B cell (primary cell): ENCODE data around the gene CSF1. TPM values are rescaled to one million over a fixed set of nuclear protein-coding genes. Genes with fewer than 3 reads are reported as not detected.

Source experiments
- ATAC-seq: fragments of 200-7000 bp; cut with Tn5 transposase; one replicate; pipeline ENCODE4 v1.10.0; 2021; ENCODE audit warnings: low read depth, mild to moderate bottlenecking, moderate number of reproducible peaks, moderate library complexity
- CTCF ChIA-PET: fragments of 350-600 bp; sonication (Branson Sonifier 250); formaldehyde crosslinking; loops from one replicate; lab custom pipeline; 2021; ENCODE audit warnings: antibody characterized with exemption, inconsistent platforms; lab: Charles Lee
- POLR2A ChIA-PET: fragments of 350-600 bp; sonication (Branson Sonifier 250); formaldehyde crosslinking; loops from one replicate; lab custom pipeline; 2021; ENCODE audit warnings: antibody characterized with exemption; lab: Charles Lee
- DNase-seq: peaks from one replicate; pipeline ENCODE4 v3.0.0; 2013
- H2AFZ ChIP-seq: 2 replicates; pipeline ENCODE4 v1.6.1; 2012; ENCODE audit warnings: mild to moderate bottlenecking, low read depth, low read length; ENCODE audit not compliant: insufficient read depth, poor library complexity, severe bottlenecking
- H3K27ac ChIP-seq, 2 donors: 1 replicate in 1 of 2; 2 replicates in 1 of 2; pipeline ENCODE4 v1.5.1; 2012 to 2013; ENCODE audit warnings: low read length in 2 of 2, mild to moderate bottlenecking in 2 of 2, moderate library complexity in 1 of 2
- H3K27me3 ChIP-seq, 4 experiments: fragments of 200-600 bp in 1 of 4; sonication (generic) in 1 of 4; replicated peaks in 1 of 4; 1 replicate in 2 of 4; 2 replicates in 2 of 4; pipeline versions ENCODE4 v1.6.1 to v1.7.0; 2013 to 2016; ENCODE audit warnings: low read length in 3 of 4, mild to moderate bottlenecking in 2 of 4, mixed read lengths in 1 of 4, moderate library complexity in 1 of 4; ENCODE audit not compliant: insufficient read depth in 4 of 4, control insufficient read depth in 3 of 4; ENCODE audit errors: control extremely low read depth in 1 of 4
- H3K36me3 ChIP-seq, 2 experiments: replicated peaks in 1 of 2; 1 replicate in 1 of 2; 2 replicates in 1 of 2; pipeline versions ENCODE4 v1.6.1 to v1.7.1; 2013; ENCODE audit warnings: low read length in 1 of 2; ENCODE audit not compliant: insufficient read depth in 2 of 2, control insufficient read depth in 1 of 2; ENCODE audit errors: control extremely low read depth in 1 of 2, extremely low read depth in 1 of 2
- H3K4me1 ChIP-seq, 2 donors: fragments of 200-600 bp in 1 of 2; sonication (generic) in 1 of 2; 1 replicate in 1 of 2; 2 replicates in 1 of 2; pipeline versions ENCODE4 v1.5.1 to v1.6.1; 2013 to 2017; ENCODE audit warnings: low read length in 2 of 2; ENCODE audit not compliant: control insufficient read depth in 2 of 2, insufficient read depth in 2 of 2
- H3K4me2 ChIP-seq: replicated peaks from 2 replicates; pipeline ENCODE3; 2012; ENCODE audit warnings: mild to moderate bottlenecking, low read depth, low read length; ENCODE audit not compliant: poor library complexity, severe bottlenecking
- H3K4me3 ChIP-seq, 5 experiments: fragments of 200-600 bp in 1 of 5; sonication (generic) in 1 of 5; 1 replicate in 3 of 5; 2 replicates in 2 of 5; pipeline versions ENCODE4 v1.5.1 to v1.7.0; 2011 to 2016; ENCODE audit warnings: low read length in 4 of 5, mild to moderate bottlenecking in 4 of 5, low read depth in 2 of 5, control low read depth in 1 of 5, moderate library complexity in 1 of 5; ENCODE audit not compliant: insufficient read depth in 1 of 5; ENCODE audit errors: control extremely low read depth in 1 of 5, extremely low read depth in 1 of 5
- H3K79me2 ChIP-seq: fragments of 200-600 bp; sonication (generic); one replicate; pipeline ENCODE4 v1.6.0; 2016; ENCODE audit warnings: low read length; ENCODE audit not compliant: control insufficient read depth, insufficient read depth
- H3K9ac ChIP-seq: fragments of 200-600 bp; sonication (generic); 2 replicates; pipeline ENCODE4 v1.6.1; 2017; ENCODE audit warnings: mild to moderate bottlenecking, low read length, moderate library complexity
- H3K9me3 ChIP-seq, 3 donors: one replicate each; pipeline versions ENCODE4 v1.6.1 to v1.7.1; 2013; ENCODE audit warnings: low read length in 2 of 3; ENCODE audit not compliant: control insufficient read depth in 2 of 3, insufficient read depth in 1 of 3; ENCODE audit errors: control extremely low read depth in 1 of 3
- H4K20me1 ChIP-seq: 2 replicates; pipeline ENCODE4 v1.6.0; 2012; ENCODE audit warnings: mild to moderate bottlenecking, low read length; ENCODE audit not compliant: insufficient read depth, control insufficient read depth, poor library complexity, severe bottlenecking
- H3K27ac Mint-ChIP-seq: one replicate; pipeline ENCODE4 v1.8.0; 2021; ENCODE audit warnings: mixed read lengths
- H3K27me3 Mint-ChIP-seq: one replicate; pipeline ENCODE4 v1.8.0; 2021; ENCODE audit warnings: mixed read lengths
- H3K4me1 Mint-ChIP-seq: one replicate; pipeline ENCODE4 v1.8.0; 2021; ENCODE audit warnings: mixed read lengths
- H3K4me3 Mint-ChIP-seq: one replicate; pipeline ENCODE4 v1.8.0; 2021; ENCODE audit warnings: mixed read lengths
- H3K9me3 Mint-ChIP-seq: one replicate; pipeline ENCODE4 v1.8.0; 2022; ENCODE audit warnings: mixed read lengths; ENCODE audit not compliant: insufficient read depth
- CTCF ChIP-seq: fragments of 200-600 bp; IDR thresholded peaks from one replicate; pipeline ENCODE4 v1.8.0; 2022; ENCODE audit warnings: antibody characterized with exemption, mild to moderate bottlenecking
- EZH2 ChIP-seq: IDR thresholded peaks from 2 replicates; pipeline ENCODE4 v1.6.1; 2012; ENCODE audit warnings: borderline replicate concordance, low read depth, mild to moderate bottlenecking, moderate library complexity, low read length; ENCODE audit not compliant: insufficient read depth, poor library complexity, severe bottlenecking
- WGBS: methylation state at CpG from one replicate; pipeline ENCODE4 v1.1.5; 2013; ENCODE audit warnings: missing lambda C conversion rate; ENCODE audit not compliant: insufficient coverage; 5-methylcytosine and 5-hydroxymethylcytosine counted together
- intact Hi-C: fragments of 100-400 bp; cut with micrococcal nuclease; formaldehyde crosslinking; loops from one replicate; pipeline ENCODE4 v1.10.0; 2022
- polyA plus RNA-seq: library from polyadenylated mRNA; depleted of rRNA; stranded (reverse); fragments of >200 nt; gene quantifications from 2 replicates; pipeline ENCODE4 v1.2.3, GENCODE V29; 2012
- total RNA-seq, 2 donors: library from RNA; stranded (reverse); fragments of 120-200 nt in 1 of 2; gene quantifications; 1 replicate in 1 of 2; 2 replicates in 1 of 2; pipeline versions ENCODE4 v1.2.3 to v1.2.4, GENCODE V29; 2013 to 2022

CSF1 gene
- total and polyA plus RNA-seq, 2 donors (not counting 1 experiment from before 2014, with no cell fraction given): 0.55 to 4.2 TPM

- Mint-ChIP-seq H3K4me3 (no peak overlapping the region), H3K4me1 (peaks cover 32% of the 10 kb centered on the region), H3K27ac (no peak overlapping the region), H3K27me3 (peaks cover 58% of the 10 kb centered on the region), H3K9me3 (no peaks in the 10 kb centered on the region)
- no peaks in the 10 kb centered on the region for H3K9me3 ChIP-seq
- H4K20me1 ChIP-seq: no peaks in the 10 kb centered on the region
- POLR2A ChIA-PET: no interaction called here
- no peaks in the 10 kb centered on the region for H3K36me3 ChIP-seq
- H3K27ac ChIP-seq: no peak overlapping the region
- no peak overlapping the region for H2AFZ ChIP-seq
- no peak overlapping the region for H3K9ac ChIP-seq
- CTCF ChIA-PET: no interaction called here
- peaks cover 0 to 59% (median 23%) of the 10 kb centered on the region in 4 experiments for H3K27me3 ChIP-seq
- no peak overlapping the region for H3K4me3 ChIP-seq
- H3K79me2 ChIP-seq: peaks cover 3% of the 10 kb centered on the region
- H3K4me2 ChIP-seq: no peak overlapping the region
- peaks cover 13 to 15% of the 10 kb centered on the region in 2 donors for H3K4me1 ChIP-seq
- WGBS: 80% methylated on average over 1 of the region's 1 CpG
- ATAC-seq (no peak), DNase-seq (no peak)
- no peak for TF ChIP-seq EZH2
- TF ChIP-seq CTCF: no peak
- intact Hi-C loops: no loop called here
Observed at GRCh38 chr1:109913360-109913879, 2.8 kb downstream of the CSF1 start.

- DNase-seq (no peak), ATAC-seq (no peak)
- H3K9me3 Mint-ChIP-seq: no peaks in the 10 kb centered on the region
- TF ChIP-seq CTCF (no peak), EZH2 (no peak)
- H3K4me1 Mint-ChIP-seq: peaks cover 24% of the 10 kb centered on the region
- intact Hi-C loops: no loop called here
- ChIA-PET CTCF (no interaction called here), POLR2A (no interaction called here)
- no peak overlapping the region for H3K9ac ChIP-seq
- peaks cover 13 to 15% of the 10 kb centered on the region in 2 donors for H3K4me1 ChIP-seq
- 92% methylated on average over 5 of the region's 6 CpGs for WGBS
- H3K27me3 Mint-ChIP-seq: peaks cover 47% of the 10 kb centered on the region
- H3K4me3 Mint-ChIP-seq: no peak overlapping the region
- no peaks in the 10 kb centered on the region for H3K36me3 ChIP-seq
- H2AFZ ChIP-seq: no peak overlapping the region
- no peak overlapping the region for H3K27ac Mint-ChIP-seq
- peaks cover 3% of the 10 kb centered on the region for H3K79me2 ChIP-seq
- H3K9me3 ChIP-seq: no peaks in the 10 kb centered on the region
- H3K27me3 ChIP-seq: peaks cover 0 to 48% (median 18%) of the 10 kb centered on the region in 4 experiments
- no peak overlapping the region for H3K4me2 ChIP-seq
- H3K4me3 ChIP-seq: no peak overlapping the region
- H3K27ac ChIP-seq: no peak overlapping the region
- H4K20me1 ChIP-seq: no peaks in the 10 kb centered on the region
Observed at GRCh38 chr1:109914587-109915240, 4.1 kb downstream of the CSF1 start.
